ENCODE data around the gene SCN3A.

SCN3A gene

DNA sequence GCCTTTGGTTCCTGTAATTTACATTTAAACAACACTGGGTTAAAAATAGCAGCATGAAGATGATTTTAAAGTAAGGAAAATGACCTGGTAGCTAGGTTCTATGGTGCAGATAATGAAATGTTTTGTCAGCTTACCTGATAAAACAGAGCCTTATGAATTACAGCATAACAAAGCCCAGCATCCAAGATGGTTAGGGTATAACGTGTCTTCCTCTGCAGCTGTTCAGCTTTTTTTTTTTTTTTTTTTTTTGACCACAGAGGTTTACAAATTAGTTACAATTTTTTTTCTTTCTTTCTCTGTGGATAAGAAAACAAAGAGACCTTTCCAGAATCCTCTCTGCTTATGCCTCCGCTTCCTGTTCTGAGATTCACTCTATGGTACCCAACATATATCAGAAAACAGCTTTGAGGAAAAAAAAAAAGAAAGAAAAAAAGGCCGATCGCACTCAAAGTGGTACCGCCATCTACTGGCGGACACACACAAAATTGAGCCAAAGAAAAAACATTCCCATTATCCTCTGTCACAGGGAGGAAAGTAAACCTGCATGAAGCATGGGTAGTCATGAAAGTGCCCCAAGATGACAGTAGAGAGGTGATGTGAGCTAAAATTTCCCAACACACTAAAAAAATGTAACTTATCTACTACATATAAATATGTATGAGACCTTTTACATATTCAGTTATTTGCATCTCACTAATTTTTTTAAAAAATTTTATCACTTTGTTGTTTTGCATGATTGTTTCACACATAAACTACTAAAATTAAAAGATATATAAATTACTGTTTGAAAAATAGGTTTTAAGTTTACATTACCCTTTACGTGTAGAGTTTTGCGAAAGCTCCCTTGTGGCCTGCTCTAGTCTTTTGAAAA, at the start of gene SCN3A:
TSS of gene SCN3A (minus strand) at position 362 of the 871 bp plus-strand sequence. CDS start 27,656 bp downstream, outside the sequence.
- DNase-seq = no peak

DNA sequence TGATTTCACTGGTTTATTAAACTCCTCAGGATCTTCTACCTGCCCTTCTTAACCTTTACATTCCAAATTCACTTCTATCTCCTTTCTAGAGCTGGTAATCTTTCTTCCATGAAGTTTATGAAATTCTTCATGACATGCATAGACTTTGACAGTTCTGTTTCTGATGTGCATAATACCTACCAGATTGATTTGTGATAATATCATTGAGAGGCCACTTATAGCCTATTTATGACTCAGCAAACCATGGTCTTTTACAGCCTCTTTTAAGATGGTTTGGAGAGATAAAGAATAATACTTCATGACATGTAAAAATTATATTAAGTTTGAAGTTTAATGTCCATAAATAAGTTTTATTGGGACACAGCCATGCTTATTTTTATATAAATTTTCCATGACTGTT, 49.3 kb upstream of the SCN3A start:
- no peak for DNase-seq

- DNase-seq = no peak
These were observed 47.5 kb upstream of the SCN3A start for GRCh38 chr2:165251366-165251765.

DNA sequence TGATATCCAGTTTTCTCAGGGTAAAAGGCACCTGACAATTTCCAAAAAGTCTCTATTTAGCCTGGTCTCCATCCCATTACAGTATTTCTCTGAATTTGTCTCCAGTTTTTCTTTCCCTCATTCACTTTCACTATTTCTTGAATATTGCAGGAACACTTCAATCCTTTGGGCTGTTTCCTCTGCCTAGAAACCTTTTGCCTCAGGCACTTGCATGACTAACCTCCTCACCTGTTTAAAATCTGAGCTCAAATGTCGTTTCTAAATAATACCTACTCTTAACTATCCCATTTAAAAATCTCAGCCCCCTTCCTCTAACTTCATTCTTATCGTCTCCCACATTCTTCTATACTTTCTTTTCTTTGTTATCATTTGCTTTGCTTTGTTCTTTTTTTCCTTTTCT, 44.4 kb upstream of the SCN3A start:
- no peak for DNase-seq

DNA sequence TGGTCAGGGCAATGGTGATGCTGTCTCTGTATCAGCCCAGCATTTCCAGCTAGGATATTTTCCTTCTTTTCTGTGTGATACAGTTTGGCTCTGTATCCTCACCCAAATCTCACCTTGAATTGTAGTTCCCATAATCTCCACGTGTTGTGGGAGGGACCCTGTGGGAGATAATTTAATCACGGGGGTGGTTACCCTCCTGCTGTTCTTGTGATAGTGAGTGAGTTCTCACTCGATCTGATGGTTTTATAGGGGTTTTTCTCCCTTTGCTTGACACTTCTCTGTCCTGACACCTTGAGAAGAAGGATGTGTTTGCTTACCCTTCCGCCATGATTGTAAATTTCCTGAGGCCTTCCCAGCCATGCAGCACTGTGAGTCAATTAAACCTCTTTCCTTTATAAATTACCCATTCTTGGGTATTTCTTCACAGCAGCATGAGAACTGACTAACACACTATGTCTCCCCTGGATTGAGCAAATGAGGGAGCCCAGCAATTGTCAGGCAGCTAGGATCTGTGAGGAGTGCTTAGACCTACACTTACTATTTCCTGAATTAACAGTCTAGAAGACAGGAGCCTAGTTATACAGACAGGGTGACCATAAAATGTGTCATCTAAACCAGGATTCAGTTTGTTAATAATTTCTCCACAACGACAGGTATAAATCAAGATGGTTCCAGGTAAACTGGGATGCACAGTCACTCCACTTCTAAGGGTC, 41.4 kb upstream of the SCN3A start:
- no peak for DNase-seq

- DNase-seq = no peak
These were observed 37.1 kb upstream of the SCN3A start for GRCh38 chr2:165240916-165241315.

DNA sequence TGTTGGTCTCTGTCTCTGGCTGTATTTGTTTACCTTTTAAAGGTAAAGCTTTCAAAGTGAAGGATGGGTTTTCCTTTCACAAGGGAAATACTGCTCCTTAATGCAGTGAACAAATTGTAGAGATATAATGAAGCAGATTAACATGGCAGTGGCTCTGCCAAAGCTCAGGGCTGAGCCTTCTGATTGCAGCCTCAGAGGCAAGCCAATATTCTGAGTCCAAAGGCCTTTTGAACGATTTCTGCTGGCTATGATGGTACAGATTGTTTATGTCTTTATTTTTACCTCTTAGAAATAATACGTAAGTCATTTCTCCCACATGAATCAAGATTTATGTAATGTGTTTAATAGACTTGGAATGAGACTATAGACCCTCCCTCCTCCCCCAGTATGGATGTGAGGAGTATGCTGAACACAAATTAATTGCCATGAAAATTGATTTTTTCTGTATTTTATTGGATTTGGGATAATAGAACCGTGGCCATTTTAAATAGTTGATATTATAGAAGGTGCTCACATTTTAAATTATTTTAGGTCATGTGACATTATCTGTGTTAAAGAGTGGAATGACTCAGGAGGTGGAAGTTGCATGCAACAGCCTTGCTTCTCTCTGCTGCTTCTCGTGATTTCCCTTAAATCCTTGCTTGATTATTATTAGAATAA, 36.1 kb upstream of the SCN3A start:
- no peak for DNase-seq

DNA sequence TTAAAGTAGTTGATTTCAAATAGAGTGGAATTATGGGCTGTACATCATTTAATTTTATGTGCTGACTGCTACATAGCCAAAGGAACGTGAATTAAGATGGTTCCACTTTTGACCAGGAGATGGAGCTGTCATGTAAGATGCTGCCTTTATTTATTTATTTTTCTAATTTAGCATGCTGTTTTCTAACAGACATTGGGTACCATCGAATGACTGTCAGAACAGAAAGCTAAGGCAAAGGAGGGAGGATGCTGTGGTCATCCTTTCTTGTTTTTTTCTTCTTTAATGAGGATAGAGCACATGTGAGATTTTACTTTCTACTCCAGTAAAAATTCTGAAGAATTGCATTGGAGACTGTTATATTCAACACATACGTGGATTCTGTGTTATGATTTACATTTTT, 35.4 kb upstream of the SCN3A start, which contains the start of gene SCN2A:
TSS of gene SCN2A (plus strand) at position 185 of the 400 bp plus-strand sequence. CDS start 56,410 bp downstream, outside the sequence.
- no peak for DNase-seq

DNA sequence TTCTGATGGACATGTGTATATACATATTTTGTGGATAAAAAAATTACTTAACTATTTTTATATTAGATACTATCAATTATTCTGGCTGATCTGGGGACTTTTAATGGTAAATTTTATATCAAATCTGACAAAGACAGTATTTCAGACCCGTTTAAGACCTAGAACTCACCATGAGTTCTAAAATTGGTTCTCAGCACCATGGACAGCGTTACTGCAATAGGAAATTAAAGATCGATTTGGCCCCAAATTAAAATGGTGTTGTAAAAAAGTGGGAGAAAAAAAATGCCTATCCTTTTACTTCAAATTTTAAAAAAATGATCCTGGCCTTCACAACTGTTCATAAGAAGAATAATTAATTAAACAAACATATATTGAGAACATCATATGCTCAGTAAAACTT, 34.4 kb upstream of the SCN3A start:
- no peak for DNase-seq

GRCh38 chr2:165237056-165237455, 33.2 kb upstream of the SCN3A start:
- DNase-seq = no peak

- DNase-seq = no peak
These were observed 23.7 kb upstream of the SCN3A start for GRCh38 chr2:165227571-165227970.

DNA sequence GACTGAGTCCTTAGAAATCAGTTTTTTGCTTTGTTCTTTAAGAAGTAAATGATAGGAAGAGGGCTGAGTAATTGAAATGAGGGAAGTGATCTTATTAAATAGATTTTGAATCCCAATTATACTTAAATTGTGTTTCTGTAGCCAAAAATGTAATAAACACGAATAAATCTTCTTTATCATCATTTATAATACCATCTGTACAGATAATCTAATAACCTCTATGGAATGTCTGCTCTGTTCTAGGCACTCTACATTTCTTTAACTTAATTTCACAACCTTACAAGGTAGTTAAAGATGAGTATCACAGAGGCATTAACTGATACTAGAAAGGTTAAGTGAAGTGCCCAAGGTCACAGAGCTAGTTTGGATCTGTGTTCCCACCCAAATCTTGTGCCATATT, 21.1 kb upstream of the SCN3A start:
- no peak for DNase-seq

GRCh38 chr2:165219481-165219880, 15.6 kb upstream of the SCN3A start:
- no peak for DNase-seq

DNA sequence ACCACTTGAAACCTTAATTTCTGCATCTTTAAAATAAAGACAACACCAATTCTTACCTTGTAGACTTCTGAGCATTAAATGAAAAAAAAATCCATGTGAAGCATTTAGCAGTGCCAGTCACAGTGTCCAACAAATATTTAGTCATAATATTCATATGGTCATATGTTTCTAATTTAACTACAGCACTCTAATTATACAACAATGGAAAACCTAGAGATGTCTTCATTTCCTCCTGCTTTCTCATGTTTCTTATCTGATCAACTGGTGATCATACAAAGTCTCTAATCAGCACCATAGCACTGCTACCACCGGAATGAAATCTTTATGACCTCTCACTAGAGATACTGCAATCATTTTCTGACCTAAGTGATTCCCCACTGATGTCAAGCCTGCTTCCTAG, 10.2 kb upstream of the SCN3A start:
- no peak for DNase-seq

- DNase-seq = no peak
These were observed 4.2 kb upstream of the SCN3A start for GRCh38 chr2:165208094-165208493.

DNA sequence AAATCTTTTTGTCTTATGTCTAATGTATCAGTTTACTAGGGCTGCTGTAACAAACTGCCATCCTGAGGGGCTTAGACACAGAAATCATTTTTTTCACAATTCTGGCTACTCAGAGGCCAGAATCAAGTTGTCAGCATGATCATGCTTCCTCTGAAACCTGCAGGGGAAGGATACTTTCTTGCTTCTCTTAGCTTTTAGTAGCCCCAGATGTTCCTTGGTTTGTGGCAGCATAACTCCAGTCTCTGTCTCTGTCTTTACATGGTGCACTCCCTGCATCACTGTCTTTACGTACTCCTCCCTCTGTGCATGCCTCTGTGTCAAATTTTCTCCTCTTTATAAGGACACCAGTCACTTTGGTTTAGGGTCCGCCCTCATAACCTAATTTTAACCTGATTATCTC, 2.0 kb upstream of the SCN3A start:
- DNase-seq = no peak

DNA sequence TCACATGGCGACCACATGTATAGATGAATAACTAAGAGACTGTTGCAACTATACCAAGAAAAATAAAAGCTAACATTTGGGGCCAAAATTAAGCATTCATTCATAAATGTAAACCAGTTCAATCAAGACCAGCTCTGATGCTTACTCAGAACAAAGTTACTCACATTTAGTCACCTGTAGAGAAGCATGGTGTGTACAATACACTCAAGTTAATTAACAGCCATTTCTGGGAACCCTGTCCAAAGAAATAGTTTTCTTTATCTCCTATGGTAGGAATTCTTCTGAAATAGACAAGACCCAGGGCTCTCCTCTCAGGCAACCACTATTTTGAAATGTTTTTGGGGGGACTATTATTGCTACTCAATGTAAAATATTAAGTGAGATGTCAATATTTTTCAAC, 1.6 kb downstream of the SCN3A start:
- DNase-seq = no peak

GRCh38 chr2:165198181-165198580, 5.7 kb downstream of the SCN3A start:
- DNase-seq = no peak

- no peak for DNase-seq
These were observed 6.5 kb downstream of the SCN3A start for GRCh38 chr2:165197346-165197745.

DNA sequence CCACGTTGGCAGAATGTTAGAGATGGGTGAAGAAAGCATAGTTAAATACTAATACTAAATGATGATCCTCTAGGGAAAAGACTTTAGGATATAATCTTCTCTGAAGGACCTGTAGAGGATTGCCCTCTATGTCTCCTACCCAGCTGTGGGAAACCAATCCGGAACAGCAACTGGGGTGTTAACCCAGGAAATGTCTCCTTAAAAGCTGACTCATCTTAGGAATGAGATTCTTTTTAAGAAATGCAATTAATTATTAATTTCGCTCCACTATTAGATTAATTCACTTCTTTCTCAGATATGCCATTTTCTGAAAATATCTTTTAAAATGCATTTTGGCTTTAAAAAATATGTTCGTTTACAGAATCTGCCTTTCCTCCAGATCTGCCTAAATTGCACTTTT, 7.4 kb downstream of the SCN3A start:
- no peak for DNase-seq

DNA sequence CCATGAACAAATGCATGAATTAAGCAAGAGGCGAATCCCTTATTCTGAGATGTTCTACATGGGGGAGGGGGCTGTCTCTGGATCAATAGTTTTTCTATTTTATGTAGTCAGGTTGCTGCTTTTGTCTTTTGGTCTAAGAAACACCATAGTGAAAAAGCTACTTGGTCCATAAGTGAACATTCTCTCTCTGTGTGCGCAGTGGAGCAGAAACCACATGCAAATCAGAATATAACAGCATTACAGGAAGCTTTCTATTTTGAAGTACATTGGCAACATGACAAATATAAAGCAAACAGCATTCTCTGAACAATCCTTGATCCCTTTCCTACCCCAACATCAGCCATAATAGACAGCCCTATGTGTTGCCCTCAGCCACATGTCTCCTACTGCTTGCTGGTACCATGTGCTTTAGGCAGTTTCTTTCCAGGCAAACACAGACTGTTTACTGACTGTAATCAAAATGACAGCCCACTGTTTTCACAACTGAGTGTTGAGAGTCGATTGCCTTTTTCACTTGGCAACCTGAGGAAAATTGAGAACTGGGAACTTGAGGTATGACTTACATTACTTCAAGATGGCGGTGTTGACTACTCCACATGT, 10.6 kb downstream of the SCN3A start:
- no peak for DNase-seq

- no peak for DNase-seq
These were observed 11.1 kb downstream of the SCN3A start for GRCh38 chr2:165192729-165193128.

DNA sequence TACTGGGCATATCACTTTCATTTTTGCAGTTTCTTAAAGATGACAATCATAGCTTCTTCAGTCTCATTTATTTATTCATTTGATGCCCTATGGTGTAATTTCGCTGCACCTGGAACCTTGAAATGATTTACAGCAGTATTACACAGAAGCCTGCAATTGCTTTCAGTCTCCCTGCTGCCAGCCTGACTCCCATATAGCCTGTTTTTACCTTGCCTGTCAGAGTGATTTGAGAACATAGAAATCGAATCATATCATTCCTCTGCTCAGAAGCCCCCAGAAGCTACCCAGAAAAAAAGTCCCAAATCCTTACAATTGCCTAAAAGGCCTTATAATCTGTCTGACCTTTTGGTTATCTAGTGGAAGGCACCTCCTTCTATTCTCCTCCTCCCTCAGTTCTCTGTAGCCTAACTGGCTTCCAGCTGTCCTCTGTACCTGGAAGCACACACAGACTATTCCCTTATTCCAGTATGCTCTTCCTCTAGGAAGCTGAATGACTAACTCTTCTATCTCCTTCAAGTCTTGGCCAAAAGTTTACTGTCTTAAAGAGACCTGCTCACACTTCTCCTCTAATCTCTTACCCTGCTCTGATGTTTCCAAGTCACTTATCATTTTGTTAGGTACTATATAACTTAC, 12.6 kb downstream of the SCN3A start:
- no peak for DNase-seq

All from stimulated activated naive CD4-positive, alpha-beta T cell treated with Interleukin-2 at 50 U/mL for 16 hours (primary cell).